WTC11 (cell line): ENCODE measurements around the gene LSP1. TPM values are rescaled to one million over a fixed set of nuclear protein-coding genes. Genes with fewer than 3 reads are reported as not detected.
"Not testable (repeated sequence)": the region's sequence is repeated elsewhere in the genome, so short reads cannot be mapped to it uniquely, and the experiment has no call there.

ENCODE experiments used
- ATAC-seq: fragments of 200-7000 bp; cut with Tn5 transposase; 2 replicates; pipeline ENCODE4 v1.10.0; 2021; ENCODE audit warnings: mild to moderate bottlenecking, moderate library complexity
- CTCF ChIA-PET: fragments of 300-600 bp; sonication (Branson Sonifier 250); formaldehyde crosslinking; loops from one replicate; lab custom pipeline; 2021; ENCODE audit warnings: antibody characterized with exemption; lab: Charles Lee
- POLR2A ChIA-PET: fragments of 350-600 bp; sonication (Branson Sonifier 250); formaldehyde crosslinking; loops from one replicate; lab custom pipeline; 2021; ENCODE audit warnings: antibody characterized with exemption; lab: Charles Lee
- DNase-seq: peaks from one replicate; pipeline ENCODE4 v3.0.0; 2021; ENCODE audit warnings: low spot score
- H3K27ac Mint-ChIP-seq: 2 replicates; pipeline ENCODE4 v1.8.0; 2021; ENCODE audit warnings: mixed read lengths
- H3K27me3 Mint-ChIP-seq: 2 replicates; pipeline ENCODE4 v1.8.0; 2021; ENCODE audit warnings: low read depth, mild to moderate bottlenecking, moderate library complexity, mixed read lengths
- H3K36me3 Mint-ChIP-seq: 2 replicates; pipeline ENCODE4 v1.8.0; 2021; ENCODE audit warnings: mixed read lengths
- H3K4me1 Mint-ChIP-seq: 2 replicates; pipeline ENCODE4 v1.8.0; 2022; ENCODE audit warnings: mixed read lengths
- H3K4me3 Mint-ChIP-seq: 2 replicates; pipeline ENCODE4 v1.8.0; 2021; ENCODE audit warnings: mild to moderate bottlenecking, moderate library complexity, mixed read lengths
- H3K9me3 Mint-ChIP-seq: 2 replicates; pipeline ENCODE4 v1.8.0; 2021; ENCODE audit warnings: mixed read lengths
- FOXP1 ChIP-seq: sonication (generic); formaldehyde crosslinking; IDR thresholded peaks from 2 replicates; pipeline ENCODE4 v1.8.0; 2022; ENCODE audit warnings: missing genetic modification reagents, mild to moderate bottlenecking, moderate library complexity, borderline replicate concordance
- NR2C2 ChIP-seq: sonication (generic); formaldehyde crosslinking; IDR thresholded peaks from 2 replicates; pipeline ENCODE4 v1.8.0; 2022; ENCODE audit warnings: mild to moderate bottlenecking, missing genetic modification reagents
- TEAD1 ChIP-seq: sonication (generic); formaldehyde crosslinking; IDR thresholded peaks from 2 replicates; pipeline ENCODE4 v1.8.0; 2022; ENCODE audit warnings: mild to moderate bottlenecking, missing genetic modification reagents
- TEAD4 ChIP-seq: sonication (generic); formaldehyde crosslinking; IDR thresholded peaks from 2 replicates; pipeline ENCODE4 v1.8.0; 2022; ENCODE audit warnings: mild to moderate bottlenecking, missing genetic modification reagents
- TP53 ChIP-seq: sonication (generic); formaldehyde crosslinking; IDR thresholded peaks from 2 replicates; pipeline ENCODE4 v1.8.1; 2023; ENCODE audit warnings: mild to moderate bottlenecking, missing genetic modification reagents
- ZNF263 ChIP-seq: sonication (generic); formaldehyde crosslinking; IDR thresholded peaks from 2 replicates; pipeline ENCODE4 v1.8.1; 2022; ENCODE audit warnings: low read depth, mild to moderate bottlenecking, moderate library complexity, missing genetic modification reagents
- ZNF416 ChIP-seq: fragments of 250-450 bp; sonication (Bioruptor Pico); IDR thresholded peaks from 2 replicates; pipeline ENCODE4 v1.9.0; 2021; ENCODE audit warnings: mild to moderate bottlenecking, inconsistent platforms
- total RNA-seq: library from RNA; stranded (reverse); gene quantifications from 3 replicates; pipeline ENCODE4 v1.2.3, GENCODE V29; 2021

Gene LSP1
- total RNA-seq, 1 experiment from 2014 or later = 0.77 TPM

GRCh38 chr11:1872267-1872985 lies 19.5 kb downstream of the LSP1 start (continued):
- no peak for TF ChIP-seq TEAD4 (CRISPR knock-in tag)
- no peak for TF ChIP-seq NR2C2 (CRISPR knock-in tag)

GRCh38 chr11:1873048-1873812 lies 20.3 kb downstream of the LSP1 start:
- no peaks in the 10 kb centered on the region for H3K9me3 Mint-ChIP-seq
- H3K27ac Mint-ChIP-seq = no peak overlapping the region
- TF ChIP-seq ZNF416 (CRISPR knock-in tag) (no peak), ZNF263 (CRISPR knock-in tag) (peak; percentile 63; the same call in 1 of the 2 replicates)
- CTCF ChIA-PET = interaction anchor here (0.5 to 1.9 kb wide), 5 partner anchors 9 to 280 kb away, joined by 3 to 9 read pairs (median 3); no protein-coding TSS in a partner anchor
- ATAC-seq = no peak
- no peak for DNase-seq
- no peaks in the 10 kb centered on the region; the same call in 1 of the 2 replicates for H3K27me3 Mint-ChIP-seq
- H3K36me3 Mint-ChIP-seq = no peaks in the 10 kb centered on the region
- H3K4me1 Mint-ChIP-seq = peaks cover 3% of the 10 kb centered on the region; the same call in 1 of the 2 replicates
- POLR2A ChIA-PET = no interaction called here
- H3K4me3 Mint-ChIP-seq = no peak overlapping the region

- H3K4me3 Mint-ChIP-seq, DNase-seq, H3K4me1 Mint-ChIP-seq, H3K27me3 Mint-ChIP-seq, H3K9me3 Mint-ChIP-seq, POLR2A ChIA-PET, H3K27ac Mint-ChIP-seq, ATAC-seq, H3K36me3 Mint-ChIP-seq: not testable (repeated sequence)
- CTCF ChIA-PET = interaction anchor here (0.5 to 1.9 kb wide), 2 partner anchors 9 to 41 kb away, joined by 3 to 9 read pairs; no protein-coding TSS in a partner anchor
Observed at GRCh38 chr11:1873813-1874150, 20.9 kb downstream of the LSP1 start.

- DNase-seq, H3K4me3 Mint-ChIP-seq, H3K4me1 Mint-ChIP-seq, H3K27ac Mint-ChIP-seq, POLR2A ChIA-PET, H3K9me3 Mint-ChIP-seq, ATAC-seq, H3K27me3 Mint-ChIP-seq, H3K36me3 Mint-ChIP-seq: not testable (repeated sequence)
- CTCF ChIA-PET = interaction anchor here (0.9 to 6.0 kb wide), 8 partner anchors 7 to 277 kb away, joined by 3 to 69 read pairs (median 18); partner anchors contain the start of genes MRPL23 and SYT8
Observed at GRCh38 chr11:1874441-1875092, 21.7 kb downstream of the LSP1 start.

GRCh38 chr11:1875093-1875850 lies 22.4 kb downstream of the LSP1 start:
- Mint-ChIP-seq H3K9me3 (no peaks in the 10 kb centered on the region), H3K4me3 (no peak overlapping the region), H3K27me3 (no peaks in the 10 kb centered on the region; the same call in 1 of the 2 replicates), H3K36me3 (no peaks in the 10 kb centered on the region), H3K4me1 (peaks cover 3% of the 10 kb centered on the region; the same call in 1 of the 2 replicates)
- ATAC-seq = no peak
- TF ChIP-seq FOXP1 (no peak), TP53 (no peak), TEAD1 (CRISPR knock-in tag) (no peak)
- TF ChIP-seq, all 79 proteins: peak for 0
- CTCF ChIA-PET = interaction anchor here (0.9 to 6.0 kb wide), 15 partner anchors 8 to 281 kb away, joined by 3 to 69 read pairs (median 8); partner anchors contain the start of genes MRPL23 and SYT8
- H3K27ac Mint-ChIP-seq = no peak overlapping the region
- no peak for DNase-seq
- POLR2A ChIA-PET = no interaction called here

GRCh38 chr11:1875851-1876301 lies 23.0 kb downstream of the LSP1 start:
- H3K4me3 Mint-ChIP-seq, POLR2A ChIA-PET, DNase-seq, H3K36me3 Mint-ChIP-seq, ATAC-seq, H3K27ac Mint-ChIP-seq, H3K9me3 Mint-ChIP-seq, H3K27me3 Mint-ChIP-seq, H3K4me1 Mint-ChIP-seq: not testable (repeated sequence)
- CTCF ChIA-PET = interaction anchor here (0.6 to 6.0 kb wide), 43 partner anchors 9 to 329 kb away, joined by 3 to 69 read pairs (median 6); partner anchors contain the start of genes H19, MRPL23, SYT8 and TNNI2
